HG03571 (cell line): ENCODE data around the gene ZMYND15.

ENCODE experiments used
- ATAC-seq: cut with Tn5 transposase; IDR thresholded peaks from one replicate; pipeline ENCODE4 v1.9.1; 2021; ENCODE audit not compliant: unreplicated experiment

The ZMYND15 gene

DNA sequence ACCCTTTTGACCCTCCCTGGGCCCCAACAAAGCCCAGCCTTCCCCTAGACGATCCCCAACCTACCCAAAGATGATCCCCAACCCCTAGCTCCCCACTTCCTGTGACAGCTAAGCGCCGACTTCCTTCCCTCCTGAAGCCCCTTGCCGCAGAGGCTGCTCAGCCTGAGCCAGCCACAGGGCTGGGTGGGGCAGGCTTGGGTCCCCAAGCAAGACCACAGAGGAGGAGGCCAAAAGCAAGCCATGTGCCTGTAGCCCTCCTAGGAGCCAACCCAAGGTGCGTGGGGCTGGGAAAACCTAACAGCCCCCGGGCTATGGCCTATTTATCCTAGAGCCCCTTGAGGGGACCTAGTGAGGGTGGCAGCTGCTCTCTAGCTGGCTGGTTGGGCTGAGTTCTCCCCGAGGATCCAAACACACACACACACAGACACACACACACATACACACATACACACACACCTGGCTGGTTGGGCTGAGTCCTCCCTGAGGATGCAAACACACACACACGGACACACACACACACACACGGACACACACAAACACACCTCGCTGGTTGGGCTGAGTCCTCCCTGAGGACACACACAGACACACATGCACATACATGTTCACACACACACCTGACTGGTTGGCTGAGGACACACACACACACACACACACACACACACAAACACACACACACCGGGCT, 24.4 kb upstream of the ZMYND15 start:
- ATAC-seq: no peak

DNA sequence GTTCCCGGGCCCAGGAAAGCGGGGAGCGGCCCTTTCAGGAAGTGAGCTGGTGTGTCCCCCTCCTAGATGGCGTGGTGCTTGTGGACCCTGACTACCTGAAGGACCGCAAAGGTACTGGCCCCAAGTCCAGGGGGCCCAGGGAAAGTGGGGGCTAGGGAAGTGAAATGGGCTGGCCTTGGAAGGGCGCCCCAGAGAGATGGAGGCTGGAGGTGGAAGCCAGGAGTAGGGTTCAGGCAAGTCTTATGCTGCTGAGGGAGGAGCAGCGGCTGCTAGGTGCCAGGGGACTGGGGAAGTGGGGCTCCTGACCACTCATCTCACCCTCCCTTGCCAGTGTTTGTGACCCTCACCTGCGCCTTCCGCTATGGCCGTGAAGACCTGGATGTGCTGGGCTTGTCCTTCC, 23.6 kb upstream of the ZMYND15 start:
- ATAC-seq: no peak

DNA sequence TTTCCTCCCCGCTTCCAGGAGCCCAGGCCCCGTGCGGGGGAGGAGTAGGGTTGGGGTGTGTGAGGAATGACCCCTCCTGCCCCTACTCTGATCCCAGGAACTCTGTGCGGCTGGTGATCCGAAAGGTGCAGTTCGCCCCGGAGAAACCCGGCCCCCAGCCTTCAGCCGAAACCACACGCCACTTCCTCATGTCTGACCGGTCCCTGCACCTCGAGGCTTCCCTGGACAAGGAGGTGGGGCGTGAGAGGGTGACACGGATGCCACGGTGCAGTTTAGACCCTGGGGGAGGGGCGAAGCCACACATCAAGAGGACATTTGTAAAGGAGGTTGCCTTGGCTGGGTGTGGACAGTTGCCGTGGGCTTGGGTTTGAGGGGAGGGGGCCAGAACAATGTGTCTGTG, 21.8 kb upstream of the ZMYND15 start:
- ATAC-seq: no peak

DNA sequence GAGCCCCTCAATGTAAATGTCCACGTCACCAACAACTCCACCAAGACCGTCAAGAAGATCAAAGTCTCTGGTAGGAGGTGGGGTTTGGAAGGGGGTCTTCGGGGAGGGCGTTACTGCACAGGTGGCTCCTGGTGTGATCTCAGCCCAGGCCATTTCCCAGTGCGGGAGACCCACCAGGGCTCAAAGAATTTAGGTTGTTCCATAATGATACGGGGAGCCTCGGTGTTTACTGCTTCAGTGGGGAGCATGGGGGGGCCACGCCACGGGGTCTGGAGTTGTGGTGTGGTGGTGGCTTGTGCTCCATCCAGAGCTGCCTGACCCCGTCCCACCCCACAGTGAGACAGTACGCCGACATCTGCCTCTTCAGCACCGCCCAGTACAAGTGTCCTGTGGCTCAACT, 21.4 kb upstream of the ZMYND15 start:
- no peak for ATAC-seq

DNA sequence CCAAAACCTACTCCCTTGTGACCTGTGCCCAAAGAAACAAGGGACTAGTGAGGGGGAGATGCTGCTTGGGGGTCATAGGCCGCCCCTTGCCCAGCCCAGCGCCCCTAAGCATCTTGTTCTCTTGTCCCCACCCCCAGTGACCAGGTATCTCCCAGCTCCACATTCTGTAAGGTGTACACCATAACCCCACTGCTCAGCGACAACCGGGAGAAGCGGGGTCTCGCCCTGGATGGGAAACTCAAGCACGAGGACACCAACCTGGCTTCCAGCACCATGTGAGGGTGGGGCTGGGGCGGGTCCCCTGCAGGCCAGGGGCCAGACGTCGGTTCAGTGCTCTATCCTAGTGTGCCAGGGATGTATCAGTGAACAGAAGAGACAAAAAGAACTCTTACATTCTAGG, 20.5 kb upstream of the ZMYND15 start:
- ATAC-seq: no peak

DNA sequence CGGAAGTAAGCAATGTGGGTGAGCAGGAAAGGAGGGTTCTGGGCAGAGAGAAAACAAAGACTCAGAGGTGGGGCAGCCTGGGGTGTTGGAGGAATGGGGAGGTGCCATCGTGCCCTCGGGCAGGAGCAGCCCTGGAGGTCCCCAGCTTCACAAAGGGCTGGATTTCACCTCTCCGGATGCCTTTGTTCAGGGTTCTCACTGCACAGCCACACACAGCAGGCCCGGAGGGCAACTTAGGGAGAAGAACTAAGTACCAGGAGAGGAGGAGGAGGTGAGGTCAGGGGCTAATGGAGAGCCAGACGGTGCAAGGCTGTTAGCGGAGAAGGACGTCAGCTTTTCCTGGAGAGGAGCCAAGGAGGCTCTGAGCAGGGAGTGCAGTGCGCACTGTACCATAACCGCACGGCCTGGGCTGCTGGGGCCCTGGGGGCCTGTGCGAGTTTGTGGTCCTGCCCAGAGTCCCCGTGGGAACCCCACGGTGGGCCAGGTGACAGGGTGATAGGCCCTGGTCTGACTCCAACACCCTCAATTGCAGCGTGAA, 19.9 kb upstream of the ZMYND15 start:
- no peak for ATAC-seq

DNA sequence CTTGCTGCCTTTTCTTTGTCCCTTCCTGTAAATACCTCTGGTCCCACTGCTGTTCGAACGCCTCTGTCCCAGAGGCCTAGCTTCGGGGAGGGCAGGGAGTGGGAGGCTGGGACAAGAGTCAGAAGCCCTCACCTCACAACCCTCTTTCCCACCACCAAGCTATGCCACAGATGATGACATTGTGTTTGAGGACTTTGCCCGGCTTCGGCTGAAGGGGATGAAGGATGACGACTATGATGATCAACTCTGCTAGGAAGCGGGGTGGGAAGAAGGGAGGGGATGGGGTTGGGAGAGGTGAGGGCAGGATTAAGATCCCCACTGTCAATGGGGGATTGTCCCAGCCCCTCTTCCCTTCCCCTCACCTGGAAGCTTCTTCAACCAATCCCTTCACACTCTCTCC, 18.8 kb upstream of the ZMYND15 start:
- no peak for ATAC-seq

DNA sequence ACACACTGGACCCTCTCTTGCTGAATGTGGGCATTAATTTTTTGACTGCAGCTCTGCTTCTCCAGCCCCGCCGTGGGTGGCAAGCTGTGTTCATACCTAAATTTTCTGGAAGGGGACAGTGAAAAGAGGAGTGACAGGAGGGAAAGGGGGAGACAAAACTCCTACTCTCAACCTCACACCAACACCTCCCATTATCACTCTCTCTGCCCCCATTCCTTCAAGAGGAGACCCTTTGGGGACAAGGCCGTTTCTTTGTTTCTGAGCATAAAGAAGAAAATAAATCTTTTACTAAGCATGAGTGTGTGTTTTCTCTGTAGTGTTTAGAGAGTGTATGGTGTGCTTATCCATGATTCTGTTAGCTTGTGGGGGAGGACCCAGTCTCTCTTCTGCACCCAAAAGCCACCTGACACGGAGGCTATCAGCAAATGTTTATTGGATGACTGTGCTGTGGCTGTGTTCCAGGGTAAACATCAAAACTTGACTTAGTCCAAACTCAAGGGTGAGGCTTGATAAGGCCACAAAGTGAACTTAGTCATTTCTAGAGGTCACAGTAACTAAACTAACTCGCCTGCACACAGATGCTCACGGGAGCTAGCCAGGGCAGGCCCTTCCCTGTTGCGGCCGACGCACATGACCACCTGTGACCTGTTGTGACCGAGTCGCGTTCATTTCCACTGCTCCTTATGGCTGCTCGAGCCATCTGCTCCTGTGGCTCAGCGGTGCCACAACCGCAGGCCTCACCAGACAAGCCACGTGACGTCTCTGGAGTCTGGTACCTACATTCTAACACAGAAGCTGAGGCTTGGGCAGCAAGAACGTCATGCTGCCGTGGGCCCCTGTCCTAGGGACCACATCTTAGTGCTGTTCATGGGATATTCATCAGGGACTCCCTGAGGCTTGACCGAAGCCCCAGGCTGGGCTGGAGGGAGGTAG, 18.2 kb upstream of the ZMYND15 start:
- no peak for ATAC-seq

DNA sequence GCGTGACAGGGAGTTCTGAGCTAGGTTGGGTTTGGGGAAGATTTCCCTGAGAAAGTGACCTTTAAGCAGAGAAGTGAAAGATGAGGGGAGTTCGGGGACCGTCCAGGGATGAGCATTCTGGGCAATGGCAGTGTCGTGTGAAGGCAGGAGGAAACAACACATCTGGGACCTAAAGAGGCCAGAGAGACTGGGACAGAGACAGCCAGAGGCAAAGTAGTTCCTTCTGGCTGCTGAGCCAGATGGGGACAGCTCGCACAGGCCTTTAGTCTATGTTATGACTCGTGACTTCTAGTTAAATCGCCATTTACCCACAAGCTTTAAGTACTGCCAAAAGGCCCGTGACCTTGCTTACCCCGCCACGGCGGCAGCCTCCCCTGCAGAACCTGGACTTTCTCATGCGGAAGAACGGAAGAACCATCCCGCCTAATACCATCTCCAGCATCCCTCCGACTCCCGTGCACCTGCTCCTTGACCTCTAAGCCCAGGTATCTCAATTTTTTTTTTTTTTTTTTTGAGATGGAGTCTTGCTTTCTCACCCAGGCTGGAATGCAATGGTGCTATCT, 16.9 kb upstream of the ZMYND15 start:
- ATAC-seq: no peak

DNA sequence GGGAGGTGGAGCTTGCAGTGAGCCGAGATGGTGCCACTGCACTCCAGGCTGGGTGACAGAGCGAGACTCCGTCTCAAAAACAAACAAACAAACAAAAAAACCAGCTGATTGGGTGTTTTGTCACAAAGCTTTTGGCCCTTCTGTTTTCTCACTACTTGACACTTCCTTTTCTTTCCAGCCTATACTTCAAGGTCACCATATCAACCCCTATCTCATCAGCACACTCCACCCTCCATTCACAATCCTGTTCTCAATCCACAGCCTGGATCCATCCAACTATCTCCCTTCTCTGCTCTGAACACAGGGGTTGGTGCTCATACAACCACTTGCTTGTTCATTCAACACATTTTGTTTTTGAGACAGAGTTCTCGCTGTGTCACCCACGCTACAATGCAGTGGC, 15.0 kb upstream of the ZMYND15 start:
- ATAC-seq: no peak

DNA sequence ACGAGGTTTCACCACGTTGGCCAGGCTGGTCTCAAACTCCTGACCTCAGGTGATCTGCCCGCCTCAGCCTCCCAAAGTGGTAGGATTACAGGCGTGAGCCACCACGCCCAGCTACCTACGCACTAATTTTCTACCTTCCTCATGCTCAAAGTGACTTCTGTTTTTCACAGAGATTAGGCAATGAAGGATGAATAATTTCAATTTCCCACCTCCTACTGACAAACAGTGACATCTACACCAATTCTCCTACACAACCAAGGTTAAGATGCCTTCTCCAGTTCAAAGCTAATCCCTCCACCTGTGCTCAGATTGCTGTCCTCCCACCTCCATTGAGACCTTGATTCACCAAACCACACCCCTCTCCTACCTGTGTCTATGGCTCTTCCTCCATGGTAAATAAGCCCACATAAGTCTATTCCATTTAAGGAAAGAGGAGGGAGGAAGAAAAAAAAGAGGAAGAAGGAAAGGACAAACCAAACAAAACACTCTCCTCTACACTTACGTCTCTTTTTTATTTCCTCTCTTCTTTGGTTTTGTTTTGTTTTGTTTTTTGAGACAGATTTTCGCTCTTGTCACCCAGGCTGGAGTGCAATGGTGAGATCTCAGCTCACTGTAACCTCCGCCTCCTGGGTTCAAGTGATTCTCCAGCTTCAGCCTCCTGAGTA, 13.9 kb upstream of the ZMYND15 start:
- ATAC-seq: no peak

DNA sequence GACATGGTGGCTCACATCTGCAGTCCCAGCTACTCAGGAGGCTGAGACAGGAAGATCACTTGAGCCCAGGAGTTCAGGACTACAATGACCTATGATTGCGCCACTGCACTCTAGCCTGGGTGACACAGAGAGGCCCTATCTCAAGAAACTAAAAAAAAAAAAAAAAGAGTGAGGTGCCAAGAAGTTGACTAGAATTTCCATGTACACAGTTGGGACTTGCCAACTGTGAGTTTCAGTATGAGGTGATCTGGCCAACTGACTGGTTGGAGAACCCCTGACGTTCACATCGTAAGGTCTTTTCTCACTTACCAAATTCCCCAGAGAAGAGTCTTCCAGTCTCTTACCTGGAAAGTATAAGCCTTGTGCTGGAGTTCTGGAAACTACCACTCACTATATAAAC, 11.5 kb upstream of the ZMYND15 start:
- no peak for ATAC-seq

DNA sequence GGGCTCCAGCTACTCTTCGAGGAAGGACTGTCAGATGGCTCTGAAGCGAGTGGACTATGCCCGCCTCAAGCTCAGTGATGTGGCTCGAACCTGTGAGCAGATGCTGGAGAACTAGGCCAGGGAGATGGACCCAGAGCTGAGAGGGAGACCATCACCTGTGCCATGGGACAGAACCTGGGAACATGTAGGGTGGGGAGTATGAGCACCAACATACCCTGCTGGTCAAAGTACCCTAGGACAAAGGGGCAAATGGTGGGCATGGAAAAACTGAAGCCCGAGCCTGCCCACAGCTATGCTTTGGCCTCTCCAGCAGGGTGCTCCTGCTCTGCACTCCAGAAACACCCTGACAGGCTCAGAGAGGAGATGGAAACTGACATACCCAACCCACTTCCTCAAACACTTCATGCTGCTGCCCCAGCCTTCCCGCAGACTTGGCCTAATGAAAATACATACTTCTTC, 6.5 kb upstream of the ZMYND15 start:
- ATAC-seq: peak; percentile 34

DNA sequence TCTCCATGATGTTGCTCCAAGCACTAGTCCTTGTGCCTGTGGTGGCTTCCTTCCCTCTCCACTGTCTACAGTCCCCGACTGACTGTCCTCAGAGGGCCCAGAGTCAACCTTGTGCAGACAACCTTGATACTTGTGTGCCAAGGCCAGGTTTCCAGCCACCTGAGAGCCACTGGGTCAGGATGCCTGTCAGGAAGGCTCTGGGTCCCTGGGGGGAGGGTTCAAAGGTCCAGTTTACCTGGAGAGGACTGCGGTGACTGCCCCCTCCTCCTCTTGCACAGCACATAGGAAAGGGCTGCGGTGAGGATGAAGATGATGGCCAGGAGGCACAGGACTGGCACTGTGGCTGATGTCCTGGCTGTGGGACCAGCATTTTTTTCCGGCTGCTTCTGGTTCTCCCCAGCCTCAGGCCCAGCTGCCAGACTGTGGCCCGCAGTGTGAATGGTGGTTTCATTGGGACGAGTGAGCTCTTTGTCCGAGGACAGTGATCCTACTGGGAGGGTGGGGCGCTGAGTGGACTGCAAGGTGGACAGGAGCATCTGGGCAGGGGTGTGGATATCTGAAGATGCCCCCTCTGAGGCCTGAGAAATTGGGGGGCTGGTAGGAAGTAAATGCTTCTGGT, 4.7 kb upstream of the ZMYND15 start:
- ATAC-seq: no peak

DNA sequence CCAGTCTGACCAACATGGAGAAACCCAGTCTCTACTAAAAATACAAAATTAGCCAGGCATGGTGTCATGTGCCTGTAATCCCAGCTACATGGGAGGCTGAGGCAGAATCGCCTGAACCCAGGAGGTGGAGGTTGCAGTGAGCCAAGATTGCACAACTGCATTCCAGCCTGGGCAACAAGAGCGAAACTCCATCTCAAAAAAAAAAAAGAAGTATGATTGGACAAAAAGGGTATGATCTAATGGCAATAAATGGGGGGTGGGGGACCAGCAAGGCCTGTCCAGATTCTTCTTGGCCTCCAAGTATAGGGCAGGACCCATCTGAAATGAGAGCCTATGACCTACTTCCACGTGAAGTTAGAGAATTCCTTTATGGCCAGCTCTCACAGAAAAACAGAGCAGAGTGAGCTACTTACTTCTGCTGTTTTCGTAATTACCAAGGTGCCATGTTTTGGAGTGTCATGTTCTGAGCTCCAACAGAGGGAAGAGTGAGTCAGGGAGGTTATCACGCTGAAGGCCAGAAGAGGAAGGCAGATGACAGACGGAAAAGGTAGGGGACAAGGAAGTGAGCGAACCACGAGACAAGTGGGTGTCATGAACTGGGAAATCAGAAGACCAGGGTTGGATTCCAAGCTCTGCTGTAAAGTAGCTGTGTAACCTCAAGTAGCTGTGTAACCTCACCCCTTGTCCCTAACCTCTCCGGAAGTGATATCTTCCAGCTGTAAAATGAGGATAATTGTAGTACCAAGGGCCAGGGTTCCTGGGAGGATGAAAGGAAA, 3.6 kb upstream of the ZMYND15 start:
- no peak for ATAC-seq

DNA sequence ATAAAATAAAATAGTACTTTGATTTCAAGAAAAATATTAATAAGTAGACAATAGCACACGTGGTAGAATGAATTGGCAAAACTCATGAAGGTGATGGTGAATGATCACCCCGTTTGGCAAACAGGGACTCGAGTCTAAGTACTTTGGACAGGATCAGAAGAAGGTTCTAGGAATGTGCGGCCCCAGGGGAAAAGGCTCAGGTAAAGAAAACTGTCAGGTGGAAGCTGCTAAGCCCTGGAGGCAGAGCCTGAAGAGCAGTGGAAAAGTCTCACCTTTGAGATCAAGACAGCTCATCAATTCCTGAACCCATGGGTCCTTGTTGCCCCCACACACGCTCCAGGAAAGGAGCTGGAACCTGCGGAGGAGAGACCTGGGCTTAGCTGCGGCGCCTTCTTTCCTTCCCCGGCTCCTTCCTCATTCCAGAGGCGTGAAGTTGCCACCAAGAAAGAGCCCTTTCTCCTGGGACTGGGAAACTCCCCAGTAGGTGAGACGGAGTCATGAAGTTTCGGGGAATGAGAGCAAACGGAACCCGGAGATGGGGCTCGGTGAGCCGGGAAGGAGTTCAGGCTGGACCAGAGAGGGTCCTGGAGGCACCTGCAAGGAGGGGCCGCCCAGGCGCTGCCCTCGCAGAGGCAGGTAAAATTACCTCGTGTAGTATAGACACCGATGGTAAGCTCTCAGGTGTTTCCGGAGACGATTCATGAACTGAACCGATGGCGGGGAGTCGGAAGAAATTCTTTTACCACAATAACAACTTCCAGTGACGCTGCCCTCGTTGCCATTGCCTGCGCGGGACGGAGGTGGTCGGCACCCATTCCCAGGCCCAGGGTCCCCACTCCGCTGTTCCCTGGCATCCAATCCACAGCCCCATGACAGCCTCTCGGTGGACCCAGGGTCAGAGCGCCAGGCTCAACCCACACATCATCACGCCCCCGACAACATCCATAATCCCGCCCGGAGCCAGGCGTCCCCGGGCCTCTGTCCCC, 1.2 kb upstream of the ZMYND15 start:
- no peak for ATAC-seq

DNA sequence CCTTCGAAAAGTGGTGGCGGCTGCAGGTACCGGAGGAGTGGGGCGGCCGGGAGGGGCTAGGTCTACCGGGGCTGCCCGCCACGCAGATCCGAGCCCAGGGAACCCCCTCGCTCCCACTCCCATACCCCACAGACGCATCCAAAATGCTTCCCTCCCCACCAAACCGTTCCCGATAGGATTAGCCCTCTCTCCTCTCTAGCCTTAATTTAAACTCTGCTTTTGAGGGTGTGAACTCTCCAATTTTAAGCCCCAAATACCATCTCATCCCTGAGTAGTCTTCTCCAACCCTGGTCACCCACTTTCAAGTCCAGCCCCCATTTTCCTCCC, 355 bp downstream of the ZMYND15 start:
- no peak for ATAC-seq

DNA sequence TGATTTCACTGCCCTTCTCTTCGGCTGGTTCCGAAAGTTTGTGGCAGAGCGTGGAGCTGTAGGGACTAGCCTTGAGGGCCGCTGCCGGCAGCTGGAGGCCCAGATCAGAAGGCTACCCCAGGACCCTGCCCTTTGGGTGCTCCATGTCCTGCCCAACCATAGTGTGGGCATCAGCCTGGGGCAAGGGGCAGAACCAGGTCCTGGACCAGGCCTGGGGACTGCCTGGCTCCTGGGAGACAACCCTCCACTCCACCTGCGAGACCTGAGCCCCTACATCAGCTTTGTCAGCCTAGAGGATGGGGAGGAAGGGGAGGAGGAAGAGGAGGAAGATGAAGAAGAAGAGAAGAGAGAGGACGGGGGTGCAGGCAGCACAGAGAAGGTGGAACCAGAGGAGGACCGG, 951 bp downstream of the ZMYND15 start:
- no peak for ATAC-seq

DNA sequence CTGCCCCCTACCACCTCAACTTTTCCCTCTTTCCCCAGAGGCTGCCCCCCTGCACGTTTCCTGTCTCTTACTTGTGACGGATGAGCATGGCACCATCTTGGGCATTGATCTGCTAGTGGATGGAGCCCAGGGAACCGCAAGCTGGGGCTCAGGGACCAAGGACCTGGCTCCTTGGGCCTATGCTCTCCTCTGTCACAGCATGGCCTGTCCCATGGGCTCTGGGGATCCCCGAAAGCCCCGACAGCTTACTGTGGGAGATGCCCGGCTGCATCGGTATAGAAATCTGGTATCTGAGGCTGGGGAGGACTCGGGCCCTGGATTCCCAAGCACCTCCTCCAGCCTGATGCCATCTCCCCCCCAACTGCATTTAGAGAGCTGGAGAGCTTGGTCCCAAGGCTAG, 1.9 kb downstream of the ZMYND15 start:
- no peak for ATAC-seq
